ENCODE measurements around the gene PTPRK.

PTPRK gene

DNA sequence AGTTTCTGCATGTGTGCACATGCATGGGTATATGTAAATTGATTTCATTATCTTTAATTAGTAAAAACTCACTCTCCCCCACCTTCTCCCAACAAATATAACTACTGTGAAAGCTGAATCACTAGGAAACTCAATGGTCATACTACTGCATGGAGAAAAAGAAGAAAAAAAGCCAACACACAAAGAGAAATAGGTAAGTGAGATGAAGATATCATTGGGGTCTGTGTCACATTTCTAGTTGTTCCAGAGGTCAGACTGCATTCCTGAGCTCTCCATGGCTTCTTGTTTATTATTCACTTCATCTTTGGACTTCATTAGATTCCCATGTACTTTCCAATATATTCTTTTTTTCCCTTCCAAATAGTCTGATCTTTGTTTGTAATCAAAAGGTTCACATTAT lies 98.2 kb downstream of the PTPRK start:
- DNase-seq (ENCODE audit: low read depth, low spot score) = no peak
- in situ Hi-C loops (cut with HindIII; ENCODE audit: low sequenced_read_pairs) = no loop called here
- no peak overlapping the region for H3K4me3 ChIP-seq (ENCODE audit: low read depth, low read length)
- TF ChIP-seq, protein P1, sequence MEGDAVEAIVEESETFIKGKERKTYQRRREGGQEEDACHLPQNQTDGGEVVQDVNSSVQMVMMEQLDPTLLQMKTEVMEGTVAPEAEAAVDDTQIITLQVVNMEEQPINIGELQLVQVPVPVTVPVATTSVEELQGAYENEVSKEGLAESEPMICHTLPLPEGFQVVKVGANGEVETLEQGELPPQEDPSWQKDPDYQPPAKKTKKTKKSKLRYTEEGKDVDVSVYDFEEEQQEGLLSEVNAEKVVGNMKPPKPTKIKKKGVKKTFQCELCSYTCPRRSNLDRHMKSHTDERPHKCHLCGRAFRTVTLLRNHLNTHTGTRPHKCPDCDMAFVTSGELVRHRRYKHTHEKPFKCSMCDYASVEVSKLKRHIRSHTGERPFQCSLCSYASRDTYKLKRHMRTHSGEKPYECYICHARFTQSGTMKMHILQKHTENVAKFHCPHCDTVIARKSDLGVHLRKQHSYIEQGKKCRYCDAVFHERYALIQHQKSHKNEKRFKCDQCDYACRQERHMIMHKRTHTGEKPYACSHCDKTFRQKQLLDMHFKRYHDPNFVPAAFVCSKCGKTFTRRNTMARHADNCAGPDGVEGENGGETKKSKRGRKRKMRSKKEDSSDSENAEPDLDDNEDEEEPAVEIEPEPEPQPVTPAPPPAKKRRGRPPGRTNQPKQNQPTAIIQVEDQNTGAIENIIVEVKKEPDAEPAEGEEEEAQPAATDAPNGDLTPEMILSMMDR (IDR thresholded peaks at IDR 0.05; ENCODE audit: low read depth, low read length) = no peak

DNA sequence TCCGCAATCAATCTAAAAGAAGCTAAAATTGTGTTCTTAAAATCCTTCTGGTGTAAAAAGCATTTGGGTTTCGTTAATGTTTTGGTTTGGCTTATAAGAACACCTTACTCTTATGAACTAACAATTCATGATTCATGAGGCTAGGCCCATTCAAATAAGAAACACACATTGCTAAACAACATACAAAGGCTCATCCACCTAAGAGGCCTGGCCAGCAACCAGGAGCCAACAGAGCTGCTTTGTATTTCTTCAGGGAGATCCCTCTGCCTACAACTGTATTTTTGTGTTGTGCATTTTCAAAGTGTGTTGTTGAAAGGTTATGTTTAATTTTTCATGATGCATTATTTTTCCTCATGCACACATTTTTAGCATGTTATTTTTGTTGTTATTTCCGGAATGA lies 98.6 kb downstream of the PTPRK start:
- DNase-seq (ENCODE audit: low read depth, low spot score) = no peak
- H3K4me3 ChIP-seq (ENCODE audit: low read depth, low read length) = no peak overlapping the region
- TF ChIP-seq, protein P1 (IDR thresholded peaks at IDR 0.05; ENCODE audit: low read depth, low read length) = no peak
- in situ Hi-C loops (cut with HindIII; ENCODE audit: low sequenced_read_pairs) = no loop called here

DNA sequence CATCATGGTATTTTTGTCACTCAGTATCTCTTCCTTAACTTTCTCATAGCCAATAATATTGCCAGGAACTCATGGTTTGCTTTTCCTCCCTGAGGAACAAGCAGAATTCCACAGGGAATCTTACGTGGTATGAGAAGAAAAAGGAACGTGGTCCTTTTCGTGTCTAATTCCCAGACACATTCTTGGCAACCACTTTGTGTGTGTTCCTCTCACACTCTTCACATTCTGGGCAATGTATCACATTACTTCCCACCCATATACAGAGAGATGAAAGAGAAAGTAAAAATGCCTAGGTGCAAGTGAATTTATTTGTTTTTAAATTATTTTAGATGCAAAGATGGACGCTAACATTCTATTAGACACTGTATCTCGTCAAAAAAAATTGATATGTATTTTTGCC lies 102.7 kb downstream of the PTPRK start:
- TF ChIP-seq, protein P1 (IDR thresholded peaks at IDR 0.05; ENCODE audit: low read depth, low read length) = no peak
- in situ Hi-C loops (cut with HindIII; ENCODE audit: low sequenced_read_pairs) = no loop called here
- no peak for DNase-seq (ENCODE audit: low read depth, low spot score)
- H3K4me3 ChIP-seq (ENCODE audit: low read depth, low read length) = no peak overlapping the region

DNA sequence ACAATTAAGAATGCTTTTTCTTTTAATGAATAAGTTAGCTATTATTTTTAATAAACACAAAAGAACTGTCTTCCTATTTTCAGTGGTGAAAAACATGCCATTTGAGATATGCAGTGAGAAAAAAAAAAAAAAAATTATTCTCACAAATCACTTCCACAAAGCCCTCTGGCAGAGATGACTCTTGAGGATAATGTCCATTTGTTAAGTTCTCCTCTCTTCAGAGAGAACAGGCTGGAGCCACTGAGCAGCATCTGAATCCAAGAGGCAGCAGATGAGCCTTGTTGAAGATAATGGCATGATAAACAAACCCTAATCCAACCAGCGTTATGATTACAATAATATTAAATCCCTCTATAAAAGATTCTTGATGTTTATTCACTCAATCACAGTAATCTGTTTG lies 105.0 kb downstream of the PTPRK start:
- DNase-seq (ENCODE audit: low read depth, low spot score) = no peak
- H3K4me3 ChIP-seq (ENCODE audit: low read depth, low read length) = no peak overlapping the region
- TF ChIP-seq, protein P1 (IDR thresholded peaks at IDR 0.05; ENCODE audit: low read depth, low read length) = no peak
- in situ Hi-C loops (cut with HindIII; ENCODE audit: low sequenced_read_pairs) = no loop called here

DNA sequence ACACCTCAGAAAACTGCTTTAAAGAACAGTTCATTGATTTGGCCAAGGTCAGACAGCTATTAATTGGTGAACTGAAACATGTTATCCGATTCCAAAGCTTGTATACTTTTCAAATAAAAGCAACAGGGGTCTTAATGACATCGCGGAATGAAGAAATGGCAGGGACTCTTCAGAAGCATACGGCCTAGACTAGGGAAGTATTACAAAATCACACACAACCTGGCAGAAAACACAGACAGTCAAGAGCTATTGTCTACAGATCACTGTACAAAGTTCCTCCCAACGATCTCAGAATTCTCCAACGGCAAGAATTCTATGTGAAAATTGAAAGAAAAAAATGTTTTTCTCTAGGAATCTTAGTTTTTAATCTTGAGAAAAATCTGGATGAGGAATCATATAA lies 105.5 kb downstream of the PTPRK start:
- in situ Hi-C loops (cut with HindIII; ENCODE audit: low sequenced_read_pairs) = no loop called here
- TF ChIP-seq, protein P1 (IDR thresholded peaks at IDR 0.05; ENCODE audit: low read depth, low read length) = no peak
- H3K4me3 ChIP-seq (ENCODE audit: low read depth, low read length) = no peak overlapping the region
- DNase-seq (ENCODE audit: low read depth, low spot score) = no peak

DNA sequence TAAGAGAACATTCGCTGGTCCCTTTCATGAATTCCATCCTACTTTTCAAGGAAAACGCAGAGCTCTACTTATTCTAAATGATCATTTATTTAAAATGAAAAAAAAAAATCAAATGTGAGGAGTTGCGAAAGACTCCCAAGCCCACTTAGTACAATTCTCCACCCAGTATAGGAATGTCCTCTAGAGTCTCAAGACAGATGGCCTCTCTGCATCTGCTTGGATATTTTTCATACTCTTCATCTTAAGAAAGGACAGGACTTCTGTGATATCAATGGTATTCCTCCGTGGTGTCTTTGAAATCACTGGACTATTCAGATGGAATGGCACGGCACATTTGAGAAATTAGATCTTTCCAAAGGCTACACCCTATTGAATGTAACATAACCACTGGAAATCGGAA lies 107.1 kb downstream of the PTPRK start:
- no peak overlapping the region for H3K4me3 ChIP-seq (ENCODE audit: low read depth, low read length)
- TF ChIP-seq, protein P1 (IDR thresholded peaks at IDR 0.05; ENCODE audit: low read depth, low read length) = no peak
- no peak for DNase-seq (ENCODE audit: low read depth, low spot score)
- in situ Hi-C loops (cut with HindIII; ENCODE audit: low sequenced_read_pairs) = no loop called here

DNA sequence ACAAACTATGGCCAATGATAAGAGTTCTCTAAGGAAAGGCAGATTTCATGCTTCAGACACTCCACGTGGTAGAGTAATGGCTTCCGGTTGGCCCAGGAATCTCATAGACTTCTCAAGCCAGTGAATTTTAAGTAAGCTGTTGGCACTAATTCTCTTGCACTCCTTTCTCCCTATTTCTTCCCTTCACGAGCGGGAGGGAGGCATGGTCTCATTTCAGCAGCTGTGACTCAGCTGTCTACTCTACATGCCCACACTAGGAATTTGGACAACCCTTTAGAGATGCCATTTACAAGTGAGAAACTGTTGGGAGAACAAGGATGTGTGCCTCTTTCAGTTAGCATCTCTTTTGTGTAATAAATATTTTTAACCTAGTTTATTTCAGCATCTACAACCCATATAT lies 107.7 kb downstream of the PTPRK start:
- DNase-seq (ENCODE audit: low read depth, low spot score) = no peak
- in situ Hi-C loops (cut with HindIII; ENCODE audit: low sequenced_read_pairs) = no loop called here
- H3K4me3 ChIP-seq (ENCODE audit: low read depth, low read length) = no peak overlapping the region
- TF ChIP-seq, protein P1 (IDR thresholded peaks at IDR 0.05; ENCODE audit: low read depth, low read length) = no peak
